Liver (tissue), 9 donors: Measurements from ENCODE around the gene KRT14. TPM values are rescaled to one million over a fixed set of nuclear protein-coding genes. Genes with fewer than 3 reads are reported as not detected.

ENCODE experiments used
- DNase-seq: peaks from one replicate; pipeline ENCODE4 v3.0.0-alpha.2; 2017; ENCODE audit warnings: low spot score
- H3K27ac ChIP-seq, 2 donors: one replicate each; pipeline ENCODE4 v1.7.0; 2013; ENCODE audit warnings: inconsistent platforms in 2 of 2, low read length in 2 of 2, control low read depth in 1 of 2, low read depth in 1 of 2, mild to moderate bottlenecking in 1 of 2
- H3K27me3 ChIP-seq, 4 donors: one replicate each; pipeline versions ENCODE4 v1.6.1 to v1.7.0; 2013; ENCODE audit warnings: low read length in 3 of 4, inconsistent platforms in 1 of 4, mild to moderate bottlenecking in 1 of 4, moderate library complexity in 1 of 4; ENCODE audit not compliant: control insufficient read depth in 4 of 4, insufficient read depth in 4 of 4
- H3K36me3 ChIP-seq, 4 donors: one replicate each; pipeline versions ENCODE4 v1.6.1 to v1.7.0; 2013; ENCODE audit warnings: low read length in 3 of 4, mild to moderate bottlenecking in 3 of 4, low read depth in 1 of 4, moderate library complexity in 1 of 4; ENCODE audit not compliant: control insufficient read depth in 4 of 4, insufficient read depth in 3 of 4
- H3K4me1 ChIP-seq, 4 donors: one replicate each; pipeline versions ENCODE4 v1.6.1 to v1.7.0; 2013; ENCODE audit warnings: low read length in 3 of 4, mild to moderate bottlenecking in 3 of 4, moderate library complexity in 1 of 4; ENCODE audit not compliant: control insufficient read depth in 4 of 4, insufficient read depth in 4 of 4
- H3K4me3 ChIP-seq, 3 donors: one replicate each; pipeline versions ENCODE4 v1.6.1 to v1.7.0; 2013; ENCODE audit warnings: low read length in 3 of 3, control low read depth in 1 of 3, low read depth in 1 of 3, mild to moderate bottlenecking in 1 of 3
- H3K9ac ChIP-seq, 2 donors: one replicate each; pipeline ENCODE4 v1.7.0; 2013; ENCODE audit warnings: low read length in 2 of 2, mild to moderate bottlenecking in 2 of 2, moderate library complexity in 2 of 2, control low read depth in 1 of 2, low read depth in 1 of 2
- H3K9me3 ChIP-seq, 4 donors: one replicate each; pipeline versions ENCODE4 v1.6.1 to v1.7.0; 2013; ENCODE audit warnings: low read length in 3 of 4; ENCODE audit not compliant: control insufficient read depth in 4 of 4
- EGR1 ChIP-seq, 2 donors: IDR thresholded peaks; 2 replicates each; pipeline ENCODE4 v1.6.1; 2016 to 2018; ENCODE audit warnings: antibody characterized with exemption in 2 of 2, low read depth in 2 of 2
- FOXA1 ChIP-seq: IDR thresholded peaks from 2 replicates; pipeline ENCODE4 v1.6.1; 2016; ENCODE audit warnings: antibody characterized with exemption
- HNF4A ChIP-seq, 2 donors: conservative IDR thresholded peaks; 2 replicates each; pipeline ENCODE4 v1.6.1; 2016; ENCODE audit warnings: antibody characterized with exemption in 2 of 2, mild to moderate bottlenecking in 2 of 2
- RAD21 ChIP-seq, 2 donors: IDR thresholded peaks; 2 replicates each; pipeline ENCODE4 v1.6.1; 2016; ENCODE audit warnings: antibody characterized with exemption in 2 of 2, mild to moderate bottlenecking in 2 of 2
- RXRA ChIP-seq, 2 donors: IDR thresholded peaks; 2 replicates each; pipeline ENCODE4 v1.6.1; 2017 to 2018; ENCODE audit warnings: antibody characterized with exemption in 2 of 2, mild to moderate bottlenecking in 1 of 2
- SP1 ChIP-seq: IDR thresholded peaks from 2 replicates; pipeline ENCODE4 v1.6.1; 2018; ENCODE audit warnings: antibody characterized with exemption, mild to moderate bottlenecking
- TAF1 ChIP-seq: conservative IDR thresholded peaks from 2 replicates; pipeline ENCODE4 v1.6.1; 2016; ENCODE audit warnings: antibody characterized with exemption, mild to moderate bottlenecking
- WGBS: extraction: QIAGEN DNeasy Blood & Tissue Kit; methylation state at CpG from one replicate; pipeline ENCODE4 v1.1.7; 2013; 5-methylcytosine and 5-hydroxymethylcytosine counted together
- polyA plus RNA-seq, 2 donors: library from polyadenylated mRNA; stranded (reverse) in 1 of 2; unstranded in 1 of 2; fragments of 200-250 nt in 1 of 2; fragments of >200 nt in 1 of 2; fragmentation: Nextera tagmentation in 1 of 2; extraction: Ambion mirVana in 1 of 2; gene quantifications; one replicate each; pipeline versions ENCODE4 v1.2.1 to v1.2.3, GENCODE V29; 2013 to 2015
- total RNA-seq, 2 donors: library from RNA; depleted of rRNA; stranded (reverse); fragments of >200 nt; gene quantifications; one replicate each; pipeline ENCODE4 v1.2.3, GENCODE V29; 2014
- TF ChIP-seq, protein P1 (sequence below): IDR thresholded peaks from 2 replicates; pipeline ENCODE4 v1.6.1; 2016; ENCODE audit warnings: antibody characterized with exemption
- TF ChIP-seq, protein P2 (sequence below): IDR thresholded peaks from 2 replicates; pipeline ENCODE4 v1.6.1; 2016; ENCODE audit warnings: antibody characterized with exemption
- TF ChIP-seq, protein P3 (sequence below): fragments of 150-350 bp; IDR thresholded peaks from 2 replicates; pipeline ENCODE4 v1.5.1; 2017; ENCODE audit warnings: improper control_type of control experiment, low read depth, low read length; ENCODE audit not compliant: missing input control
- donor health status: healthy.
- donor health status: healthy.
- donor health status: healthy.
- donor health status: healthy.
- donor health status: healthy.

The KRT14 gene
- total and polyA plus RNA-seq, 4 donors, result not detected

DNA sequence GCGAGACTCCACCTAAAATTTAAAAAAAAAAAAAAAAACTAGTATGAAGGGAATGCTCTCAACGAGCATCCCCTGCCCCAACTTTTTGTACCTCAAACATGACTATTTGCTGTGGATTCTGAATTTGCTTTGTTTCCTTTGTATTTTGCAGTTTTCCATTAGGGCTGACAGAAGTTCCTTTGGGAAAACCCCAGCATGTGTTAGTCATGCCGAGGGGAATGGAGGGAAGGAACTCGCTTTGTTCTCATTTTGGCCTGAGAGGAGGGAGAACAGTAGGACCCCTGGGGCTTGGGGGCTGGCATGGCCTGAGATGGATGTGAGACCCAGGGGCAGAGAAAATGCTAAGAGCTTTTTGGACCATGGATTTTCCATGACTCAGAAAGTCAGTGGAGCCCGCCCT lies 35.3 kb downstream of the KRT14 start:
- 71% methylated on average over 5 of the region's 5 CpGs for WGBS
- no peak overlapping the region for H3K9ac ChIP-seq

DNA sequence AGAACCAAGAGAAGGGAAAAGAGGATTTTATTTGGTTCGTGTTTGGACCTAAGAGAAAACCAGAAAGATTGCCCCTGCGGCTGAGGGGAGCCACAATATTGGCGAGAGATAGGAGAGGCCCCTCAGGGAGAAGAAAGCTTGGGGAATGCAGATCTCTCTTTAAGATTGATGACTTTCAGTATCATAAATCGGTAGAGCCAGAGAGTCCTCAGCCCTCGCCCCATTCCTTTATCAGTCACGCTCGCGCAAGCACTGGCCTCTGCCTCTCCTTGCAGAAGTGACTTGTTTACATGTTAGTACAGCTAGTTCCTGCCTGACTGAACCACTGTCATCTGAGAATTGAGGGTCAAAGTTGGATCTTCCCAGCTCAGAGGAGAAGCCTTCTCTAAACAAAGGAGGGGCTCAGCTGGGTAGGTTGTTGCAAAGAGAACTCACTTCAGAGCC lies 37.1 kb downstream of the KRT14 start:
- WGBS, result 68% methylated on average over 8 of the region's 8 CpGs

More for the DNA sequence above, 35.3 kb downstream of the KRT14 start:
- no peak for DNase-seq
- Histone ChIP-seq H3K4me1 (peaks cover 3 to 8% (median 6%) of the 10 kb centered on the region in 4 donors), H3K4me3 (no peak overlapping the region), H3K27me3 (peaks cover 0 to 5% (median 0%) of the 10 kb centered on the region in 4 donors), H3K27ac (no peak overlapping the region), H3K9me3 (peaks cover 0 to 3% (median under 1%) of the 10 kb centered on the region in 4 donors), H3K36me3 (no peaks in the 10 kb centered on the region)
- TF ChIP-seq EGR1 (IDR thresholded peaks at IDR 0.05; ENCODE audit: low read depth in 2 of 2), result no peak
- no peak for TF ChIP-seq TAF1
- TF ChIP-seq, protein P1, sequence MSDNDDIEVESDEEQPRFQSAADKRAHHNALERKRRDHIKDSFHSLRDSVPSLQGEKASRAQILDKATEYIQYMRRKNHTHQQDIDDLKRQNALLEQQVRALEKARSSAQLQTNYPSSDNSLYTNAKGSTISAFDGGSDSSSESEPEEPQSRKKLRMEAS, result no peak
- TF ChIP-seq, protein P2, sequence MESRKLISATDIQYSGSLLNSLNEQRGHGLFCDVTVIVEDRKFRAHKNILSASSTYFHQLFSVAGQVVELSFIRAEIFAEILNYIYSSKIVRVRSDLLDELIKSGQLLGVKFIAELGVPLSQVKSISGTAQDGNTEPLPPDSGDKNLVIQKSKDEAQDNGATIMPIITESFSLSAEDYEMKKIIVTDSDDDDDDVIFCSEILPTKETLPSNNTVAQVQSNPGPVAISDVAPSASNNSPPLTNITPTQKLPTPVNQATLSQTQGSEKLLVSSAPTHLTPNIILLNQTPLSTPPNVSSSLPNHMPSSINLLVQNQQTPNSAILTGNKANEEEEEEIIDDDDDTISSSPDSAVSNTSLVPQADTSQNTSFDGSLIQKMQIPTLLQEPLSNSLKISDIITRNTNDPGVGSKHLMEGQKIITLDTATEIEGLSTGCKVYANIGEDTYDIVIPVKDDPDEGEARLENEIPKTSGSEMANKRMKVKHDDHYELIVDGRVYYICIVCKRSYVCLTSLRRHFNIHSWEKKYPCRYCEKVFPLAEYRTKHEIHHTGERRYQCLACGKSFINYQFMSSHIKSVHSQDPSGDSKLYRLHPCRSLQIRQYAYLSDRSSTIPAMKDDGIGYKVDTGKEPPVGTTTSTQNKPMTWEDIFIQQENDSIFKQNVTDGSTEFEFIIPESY, result no peak
- no peak for TF ChIP-seq SP1
- TF ChIP-seq, protein P3, sequence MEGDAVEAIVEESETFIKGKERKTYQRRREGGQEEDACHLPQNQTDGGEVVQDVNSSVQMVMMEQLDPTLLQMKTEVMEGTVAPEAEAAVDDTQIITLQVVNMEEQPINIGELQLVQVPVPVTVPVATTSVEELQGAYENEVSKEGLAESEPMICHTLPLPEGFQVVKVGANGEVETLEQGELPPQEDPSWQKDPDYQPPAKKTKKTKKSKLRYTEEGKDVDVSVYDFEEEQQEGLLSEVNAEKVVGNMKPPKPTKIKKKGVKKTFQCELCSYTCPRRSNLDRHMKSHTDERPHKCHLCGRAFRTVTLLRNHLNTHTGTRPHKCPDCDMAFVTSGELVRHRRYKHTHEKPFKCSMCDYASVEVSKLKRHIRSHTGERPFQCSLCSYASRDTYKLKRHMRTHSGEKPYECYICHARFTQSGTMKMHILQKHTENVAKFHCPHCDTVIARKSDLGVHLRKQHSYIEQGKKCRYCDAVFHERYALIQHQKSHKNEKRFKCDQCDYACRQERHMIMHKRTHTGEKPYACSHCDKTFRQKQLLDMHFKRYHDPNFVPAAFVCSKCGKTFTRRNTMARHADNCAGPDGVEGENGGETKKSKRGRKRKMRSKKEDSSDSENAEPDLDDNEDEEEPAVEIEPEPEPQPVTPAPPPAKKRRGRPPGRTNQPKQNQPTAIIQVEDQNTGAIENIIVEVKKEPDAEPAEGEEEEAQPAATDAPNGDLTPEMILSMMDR, result no peak
- TF ChIP-seq HNF4A (conservative IDR thresholded peaks at IDR 0.05), result no peak
- TF ChIP-seq FOXA1, result no peak
- TF ChIP-seq RXRA (IDR thresholded peaks at IDR 0.05), result no peak

DNA sequence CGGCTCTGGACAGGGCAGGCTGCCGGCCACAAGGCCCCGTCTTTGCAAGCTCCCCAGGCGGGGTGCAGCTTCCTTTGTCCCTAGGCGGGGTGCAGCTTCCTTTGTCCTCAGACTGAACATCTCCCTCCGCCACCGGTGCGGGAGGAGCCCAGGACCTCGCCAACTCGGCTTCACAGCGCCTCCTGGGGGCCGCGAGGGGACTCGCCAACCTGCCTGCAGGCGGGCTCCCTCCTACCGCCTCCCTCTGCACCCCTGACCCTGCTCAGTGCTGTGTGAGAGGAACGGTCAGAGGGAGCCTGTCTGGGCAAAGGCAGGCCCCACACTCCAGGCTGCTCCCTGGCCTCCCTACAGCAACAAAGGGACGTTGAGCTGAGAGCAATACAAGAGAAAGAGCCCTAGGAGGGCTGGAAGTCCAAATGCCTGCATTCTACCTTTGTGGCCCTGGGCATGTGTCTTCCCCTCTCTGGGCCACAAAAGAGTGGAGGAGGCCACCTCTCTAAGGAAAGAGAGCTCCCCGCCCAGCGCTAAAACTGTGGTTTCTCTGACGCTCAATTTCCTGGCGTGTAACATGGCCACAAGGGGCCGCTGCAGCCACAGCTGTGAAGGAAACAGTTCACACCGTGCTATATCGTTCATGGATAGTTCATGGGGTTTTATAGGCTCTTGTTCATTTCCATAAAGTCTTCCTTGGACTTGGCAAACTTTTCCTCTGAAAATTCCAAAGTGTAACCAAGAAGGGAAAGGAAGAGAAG lies 37.7 kb downstream of the KRT14 start:
- TF ChIP-seq RAD21 (IDR thresholded peaks at IDR 0.05), result peak; percentile 80 to 83
- TF ChIP-seq, protein P2, result no peak
- TF ChIP-seq RXRA (IDR thresholded peaks at IDR 0.05), result peak in 1 of 2 donors; percentile 12
- no peak for TF ChIP-seq FOXA1
- TF ChIP-seq, protein P3, result peak; percentile 90
- H3K9ac ChIP-seq, result no peak overlapping the region
- peak; percentile 83 for DNase-seq
- H3K27me3 ChIP-seq, result peaks cover 0 to 5% (median 0%) of the 10 kb centered on the region in 4 donors
- H3K9me3 ChIP-seq, result peaks cover 0 to 3% (median under 1%) of the 10 kb centered on the region in 4 donors
- H3K27ac ChIP-seq, result no peak overlapping the region
- H3K36me3 ChIP-seq, result no peaks in the 10 kb centered on the region
- 2% methylated on average over 25 of the region's 25 CpGs for WGBS
- peaks cover 3 to 8% (median 6%) of the 10 kb centered on the region in 4 donors for H3K4me1 ChIP-seq
- H3K4me3 ChIP-seq, result no peak overlapping the region

More for the DNA sequence above, 37.1 kb downstream of the KRT14 start:
- no peak for TF ChIP-seq RXRA (IDR thresholded peaks at IDR 0.05)
- no peak for TF ChIP-seq HNF4A (conservative IDR thresholded peaks at IDR 0.05)
- no peaks in the 10 kb centered on the region for H3K36me3 ChIP-seq
- H3K27me3 ChIP-seq, result peaks cover 0 to 5% (median 0%) of the 10 kb centered on the region in 4 donors
- H3K4me1 ChIP-seq, result peaks cover 3 to 8% (median 6%) of the 10 kb centered on the region in 4 donors
- H3K9me3 ChIP-seq, result peaks cover 0 to 3% (median under 1%) of the 10 kb centered on the region in 4 donors
- no peak overlapping the region for H3K4me3 ChIP-seq
- no peak overlapping the region for H3K9ac ChIP-seq
- no peak for DNase-seq
- no peak overlapping the region for H3K27ac ChIP-seq
